ENCODE measurements around the gene ABCC10. TPM values are rescaled to one million over a fixed set of nuclear protein-coding genes. Genes with fewer than 3 reads are reported as not detected.
"Not testable (repeated sequence)": the region's sequence is repeated elsewhere in the genome, so short reads cannot be mapped to it uniquely, and the experiment has no call there.

Gene ABCC10
- polyA plus RNA-seq, 5 donors: 19.7 to 29.2 (median 25.5) TPM

DNA sequence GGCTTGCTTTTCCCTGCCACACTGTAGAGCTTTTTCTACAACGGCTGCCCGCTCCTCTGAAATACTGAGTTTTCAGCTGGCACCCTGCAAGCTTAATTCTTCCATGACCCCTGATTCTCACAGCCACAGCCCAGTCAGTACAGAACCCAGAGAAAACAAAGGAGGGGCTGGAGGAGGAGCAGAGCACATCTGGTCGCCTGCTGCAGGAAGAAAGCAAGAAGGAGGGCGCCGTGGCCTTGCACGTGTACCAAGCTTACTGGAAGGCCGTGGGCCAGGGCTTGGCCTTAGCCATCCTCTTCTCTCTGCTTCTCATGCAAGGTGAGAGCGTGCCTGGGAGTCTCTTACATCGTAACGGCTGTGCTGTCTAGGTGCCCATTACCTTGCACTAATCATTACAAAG is 16.7 kb downstream of the ABCC10 start:
- no peak for DNase-seq

- no peak for DNase-seq
Observed at GRCh38 chr6:43444582-43444981, 17.2 kb downstream of the ABCC10 start.

DNA sequence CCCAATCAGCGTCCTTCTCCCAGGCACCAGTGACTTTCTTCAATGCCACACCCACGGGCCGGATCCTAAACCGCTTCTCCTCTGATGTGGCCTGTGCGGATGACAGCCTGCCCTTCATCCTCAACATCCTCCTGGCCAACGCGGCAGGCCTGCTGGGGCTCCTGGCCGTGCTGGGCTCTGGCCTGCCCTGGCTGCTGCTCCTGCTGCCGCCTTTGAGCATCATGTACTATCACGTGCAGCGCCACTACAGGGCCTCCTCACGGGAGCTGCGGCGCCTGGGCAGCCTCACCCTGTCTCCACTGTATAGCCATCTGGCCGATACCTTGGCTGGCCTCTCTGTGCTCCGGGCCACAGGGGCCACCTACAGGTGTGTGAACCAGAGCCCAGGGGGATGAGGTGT is 18.2 kb downstream of the ABCC10 start:
- DNase-seq: no peak

- no peak for DNase-seq
Observed at GRCh38 chr6:43447604-43448003, 20.3 kb downstream of the ABCC10 start.

DNA sequence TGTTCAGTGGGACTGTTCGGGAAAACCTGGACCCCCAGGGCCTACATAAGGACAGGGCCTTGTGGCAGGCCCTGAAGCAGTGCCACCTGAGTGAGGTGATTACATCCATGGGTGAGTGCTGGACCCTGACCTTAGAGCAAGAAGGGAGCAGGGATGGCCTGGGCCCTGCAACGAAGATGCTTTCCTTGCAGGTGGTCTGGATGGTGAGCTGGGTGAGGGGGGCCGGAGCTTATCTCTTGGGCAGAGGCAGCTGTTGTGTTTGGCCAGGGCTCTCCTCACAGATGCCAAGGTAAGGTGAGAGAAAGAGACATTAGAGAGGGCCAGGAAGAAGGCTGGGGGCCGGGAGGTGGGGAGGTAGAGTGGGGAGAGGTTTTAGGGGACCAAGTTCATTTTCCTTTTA is 21.6 kb downstream of the ABCC10 start:
- no peak for DNase-seq

DNA sequence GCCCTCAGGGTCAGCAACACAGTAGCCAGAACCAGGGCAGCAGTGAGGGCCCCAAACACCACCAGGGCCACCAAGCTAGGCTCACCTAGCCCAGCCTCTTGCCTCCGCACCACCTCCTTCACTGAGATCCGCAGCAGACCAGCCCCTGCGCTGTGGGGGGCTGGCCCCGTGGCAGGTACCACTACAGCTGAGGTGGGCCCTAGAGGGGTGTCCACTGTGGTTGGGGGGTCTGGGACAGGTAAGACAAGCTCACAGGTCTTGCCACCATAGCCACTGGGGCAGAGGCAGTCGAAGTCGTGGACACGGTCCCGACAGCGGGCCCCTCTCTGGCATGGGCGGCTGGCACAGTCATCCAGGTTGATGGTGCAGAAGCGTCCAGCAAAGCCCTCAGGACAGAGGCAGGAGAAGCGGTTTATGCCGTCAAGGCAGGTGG is 23.4 kb downstream of the ABCC10 start:
- no peak for DNase-seq

DNA sequence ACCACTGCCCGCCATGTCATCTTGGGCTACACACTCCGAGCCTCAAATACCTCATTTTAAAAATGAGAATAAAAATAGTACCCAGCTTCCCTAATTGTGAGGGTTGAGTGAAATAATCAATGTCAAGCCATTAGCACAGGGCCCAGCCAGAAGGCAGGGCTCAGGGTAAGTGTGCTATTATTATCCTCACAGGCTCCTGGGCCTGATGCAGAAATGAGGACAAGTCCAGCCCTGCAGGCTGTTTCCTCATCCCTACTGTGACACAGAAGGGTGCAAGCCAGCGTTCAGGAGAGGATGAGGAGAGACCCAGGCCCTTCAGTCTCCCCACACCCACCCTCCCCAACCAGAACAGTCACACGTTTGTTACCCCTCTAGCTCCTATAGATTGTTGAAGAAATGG is 24.0 kb downstream of the ABCC10 start:
- no peak for DNase-seq

DNA sequence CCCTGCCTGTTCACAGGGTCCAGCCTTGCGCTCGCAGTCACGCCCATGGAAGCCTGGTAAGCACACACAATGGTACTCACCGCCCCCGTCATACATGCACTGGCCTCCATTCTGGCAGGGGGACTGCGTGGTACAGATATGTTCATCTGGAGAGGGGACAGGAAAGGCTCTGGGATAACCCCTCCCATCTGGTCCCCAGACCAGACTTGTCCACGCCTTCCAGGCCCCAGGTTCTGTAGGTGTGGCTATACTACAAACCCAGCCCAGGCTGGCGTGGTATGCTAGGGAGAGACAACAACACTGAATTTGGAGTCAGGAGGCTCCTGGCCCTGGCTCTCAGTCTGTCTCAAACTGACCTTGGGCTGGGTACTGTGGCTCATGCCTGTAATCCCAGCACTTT is 24.6 kb downstream of the ABCC10 start:
- DNase-seq: no peak

DNA sequence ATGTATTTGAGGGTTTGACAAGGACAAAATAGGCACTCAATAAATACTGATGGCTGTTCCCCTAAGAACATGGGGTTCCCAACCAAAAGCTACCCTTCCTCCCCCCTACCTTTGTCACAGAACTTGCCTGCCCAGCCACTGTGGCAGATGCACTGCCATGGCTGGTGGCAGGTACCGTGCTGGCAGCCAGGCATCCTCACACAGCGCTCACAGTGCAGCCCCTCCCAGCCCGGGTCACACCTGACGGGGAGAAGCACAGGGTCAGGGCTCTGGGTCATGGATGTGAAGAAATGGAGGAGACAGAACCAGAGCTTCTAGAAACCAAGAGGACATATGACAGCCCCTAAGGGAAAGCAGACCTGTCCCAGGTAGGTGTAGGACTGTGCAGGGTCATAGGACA is 25.6 kb downstream of the ABCC10 start:
- DNase-seq: no peak

DNA sequence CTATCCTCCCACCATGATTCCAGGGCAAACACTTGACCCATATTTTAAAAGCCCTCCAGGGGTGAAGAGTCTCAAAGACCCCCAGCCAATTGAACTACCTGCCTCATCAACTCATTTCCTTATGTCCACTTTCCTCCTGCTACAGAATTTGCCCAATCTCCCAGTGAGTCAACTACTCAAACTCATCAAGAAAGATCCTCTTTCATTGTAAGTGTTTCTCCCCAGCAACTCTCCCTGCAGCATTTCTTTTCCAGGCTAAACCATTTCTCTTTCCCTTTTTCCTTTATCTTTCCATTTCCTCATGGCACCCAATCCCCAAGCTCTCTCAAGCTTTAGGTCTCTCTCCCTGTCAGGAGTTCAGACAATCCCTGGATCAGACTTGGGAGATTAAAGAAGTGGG is 26.5 kb downstream of the ABCC10 start:
- no peak for DNase-seq

DNA sequence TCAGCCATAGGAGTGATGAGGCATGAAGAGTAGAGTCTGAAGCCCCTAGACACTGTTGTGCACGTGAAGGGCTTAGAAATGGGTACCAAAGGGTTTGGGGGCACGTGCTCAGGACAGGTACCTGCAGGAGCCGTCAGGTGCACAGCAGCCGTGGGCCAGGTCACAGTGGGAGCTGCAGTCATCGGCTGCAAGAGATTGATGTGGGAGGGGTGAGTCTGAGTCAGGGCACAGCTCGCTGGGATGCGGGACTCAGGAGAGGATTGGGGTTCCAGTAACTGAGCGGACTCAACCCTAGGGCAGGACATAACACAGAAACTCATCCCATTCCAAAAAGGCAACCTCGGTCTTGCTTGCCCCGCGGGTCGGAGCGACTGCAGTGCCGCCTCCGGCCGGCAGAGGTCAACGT is 27.0 kb downstream of the ABCC10 start:
- no peak for DNase-seq

DNA sequence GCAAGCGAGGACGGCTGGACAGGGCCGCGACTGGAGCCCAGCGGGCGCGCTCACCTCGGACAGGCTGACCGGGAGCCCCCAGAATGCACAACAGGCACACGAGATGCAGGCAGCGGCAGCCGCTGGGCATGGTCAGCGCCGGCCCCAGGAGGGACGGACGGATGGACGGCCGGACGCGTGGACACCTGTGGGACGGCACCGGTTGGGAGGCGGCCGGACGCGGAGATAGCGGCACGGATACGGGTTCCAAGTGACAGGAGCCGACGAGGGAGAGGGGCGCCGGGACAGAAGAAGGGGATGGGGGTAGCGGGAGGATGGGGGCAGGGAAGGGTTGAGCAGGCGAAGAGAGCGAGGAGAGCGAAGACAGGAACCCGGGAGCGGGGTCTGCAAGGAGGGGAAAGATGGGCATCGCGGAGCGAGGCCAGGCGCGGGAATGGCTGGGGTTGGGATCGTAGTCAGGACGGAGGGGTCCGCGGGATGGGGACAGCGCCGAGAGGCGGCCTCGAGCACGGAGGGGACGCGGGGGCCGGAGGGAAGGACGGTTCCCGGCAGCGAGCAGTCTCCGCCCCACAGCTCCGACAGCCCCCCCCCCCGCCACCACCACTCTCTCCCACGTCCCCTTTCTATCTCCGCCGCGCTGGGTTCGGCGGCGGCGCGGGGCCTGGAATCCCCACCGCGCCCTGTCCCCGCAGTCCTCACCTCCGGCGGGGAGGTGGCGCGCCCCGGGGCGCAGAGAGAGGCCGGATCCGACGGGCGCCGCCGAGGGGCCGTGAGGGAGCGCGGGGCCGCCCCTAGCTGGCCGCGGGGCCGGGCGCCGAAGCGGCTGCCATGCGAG is 27.6 kb downstream of the ABCC10 start:
- DNase-seq: peak; percentile 61 to 63

GRCh38 chr6:43455531-43456428 is 28.4 kb downstream of the ABCC10 start, which contains the start of gene DLK2:
Gene DLK2, minus strand, starts transcription at chr6:43455548. Its CDS starts 723 bp downstream, at chr6:43454825.
- DNase-seq: peak in 1 of 2 donors; percentile 6

- DNase-seq: no peak
Observed at GRCh38 chr6:43457643-43458042, 30.3 kb downstream of the ABCC10 start.

DNA sequence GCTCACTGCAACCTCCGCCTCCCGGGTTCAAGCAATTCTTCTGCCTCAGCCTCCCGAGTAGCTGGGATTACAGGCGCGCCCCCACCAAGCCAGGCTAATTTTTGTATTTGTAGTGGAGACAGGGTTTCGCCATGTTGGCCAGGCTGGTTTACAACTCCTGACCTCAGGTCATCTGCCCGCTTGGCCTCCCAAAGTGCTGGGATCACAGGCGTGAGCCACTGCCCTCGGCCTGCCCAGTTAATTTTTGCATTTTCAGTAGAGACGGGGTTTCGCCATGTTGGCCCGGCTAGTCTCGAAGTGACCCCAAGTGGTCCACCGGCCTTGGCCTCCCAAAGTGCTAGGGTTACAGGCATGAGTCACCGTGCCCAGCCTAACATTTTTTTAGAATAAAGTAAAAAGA is 30.8 kb downstream of the ABCC10 start:
- DNase-seq: not testable (repeated sequence)

DNA sequence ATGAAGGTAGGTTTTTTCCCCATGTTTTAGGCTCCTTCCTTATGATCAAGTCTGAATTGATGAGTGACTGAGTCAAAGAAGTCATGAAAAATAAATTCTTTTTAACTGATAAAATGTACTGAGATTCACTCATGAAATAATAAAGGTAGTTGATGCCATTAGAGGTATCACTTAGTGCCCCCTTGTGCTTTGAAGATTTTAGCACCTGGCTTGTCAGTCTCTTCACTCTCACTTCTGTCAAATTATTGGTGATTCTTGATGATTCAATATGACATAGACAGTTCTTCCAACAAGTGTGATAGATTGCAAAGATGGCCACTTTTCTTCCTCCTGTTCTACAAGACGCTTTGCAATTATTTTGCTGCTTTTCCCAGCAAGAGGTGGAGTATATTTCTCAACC is 32.2 kb downstream of the ABCC10 start:
- no peak for DNase-seq

DNA sequence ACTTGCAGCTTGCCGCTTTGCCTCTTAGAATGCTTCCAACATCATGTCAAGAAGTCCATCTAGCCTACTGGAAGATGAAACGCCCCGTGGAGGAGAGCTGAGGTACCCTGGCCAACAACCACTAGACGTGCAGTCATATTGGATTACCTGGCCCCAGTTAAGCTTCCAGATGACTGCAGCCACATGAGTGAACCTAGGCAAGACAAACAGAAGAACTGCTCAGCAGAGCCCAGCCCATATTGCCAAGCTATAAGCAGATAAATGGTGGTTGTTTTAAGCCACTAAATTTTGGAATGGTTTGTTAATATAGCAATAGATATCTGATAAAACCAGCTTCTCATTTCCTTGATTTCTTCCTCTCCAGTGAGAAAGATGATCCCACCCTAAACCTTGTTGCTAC is 32.7 kb downstream of the ABCC10 start:
- no peak for DNase-seq

DNA sequence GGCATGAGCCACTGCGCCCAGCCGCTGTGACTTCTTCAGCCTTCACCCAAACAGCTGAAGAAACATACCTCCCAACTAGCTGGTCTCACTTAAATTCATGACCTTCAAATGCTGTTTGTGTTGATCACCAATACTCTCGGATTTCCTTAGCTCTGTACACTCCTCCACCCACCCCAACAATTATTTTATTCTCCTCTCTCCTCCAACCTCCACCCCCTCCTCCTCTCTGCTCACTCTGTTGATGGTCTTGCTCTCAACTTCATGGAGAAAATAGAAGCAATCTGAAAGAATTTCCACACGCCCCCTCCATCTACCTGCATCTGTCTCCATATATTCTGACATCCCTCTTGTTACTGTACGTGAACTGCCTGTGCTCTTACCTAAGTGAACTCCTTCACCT is 34.6 kb downstream of the ABCC10 start:
- DNase-seq: no peak

GRCh38 chr6:43464337-43464736 is 37.0 kb downstream of the ABCC10 start:
- no peak for DNase-seq

- no peak for DNase-seq
Observed at GRCh38 chr6:43465948-43466347, 38.6 kb downstream of the ABCC10 start.

- DNase-seq: not testable (repeated sequence)
Observed at GRCh38 chr6:43467265-43467664, 39.9 kb downstream of the ABCC10 start.

DNA sequence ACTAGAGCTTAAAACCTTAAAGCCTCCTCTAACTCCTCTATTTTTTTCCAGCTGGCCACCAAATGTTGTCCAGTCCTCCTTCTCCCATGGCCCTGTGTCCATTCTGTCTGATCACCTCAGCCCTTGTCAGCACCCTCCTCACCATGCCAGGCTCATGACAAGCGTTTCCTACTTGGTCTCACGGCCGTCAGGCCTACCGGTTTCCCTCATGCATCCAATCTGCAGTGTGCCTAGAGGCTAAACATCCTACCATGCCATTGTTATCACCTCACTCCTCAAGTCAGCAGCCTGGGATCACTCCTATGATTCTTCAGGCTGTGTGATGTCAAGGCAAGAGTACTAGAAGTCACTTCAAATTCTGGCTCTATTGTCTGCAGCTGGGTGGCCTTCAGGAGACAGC is 40.4 kb downstream of the ABCC10 start:
- no peak for DNase-seq

GRCh38 chr6:43468240-43468639 is 40.9 kb downstream of the ABCC10 start:
- no peak for DNase-seq

All from right lung (tissue), 5 donors.